Islet of Langerhans (tissue), 1 donor: ENCODE data around the gene FGF4.
"Not testable (repeated sequence)": the region's sequence is repeated elsewhere in the genome, so short reads cannot be mapped to it uniquely, and the experiment has no call there.

ENCODE experiments used
- FAIRE-seq: peaks from one replicate; lab custom pipeline; 2011; peaks lifted over from hg19 to GRCh38; lab: Jason Lieb, UNC

The FGF4 gene

DNA sequence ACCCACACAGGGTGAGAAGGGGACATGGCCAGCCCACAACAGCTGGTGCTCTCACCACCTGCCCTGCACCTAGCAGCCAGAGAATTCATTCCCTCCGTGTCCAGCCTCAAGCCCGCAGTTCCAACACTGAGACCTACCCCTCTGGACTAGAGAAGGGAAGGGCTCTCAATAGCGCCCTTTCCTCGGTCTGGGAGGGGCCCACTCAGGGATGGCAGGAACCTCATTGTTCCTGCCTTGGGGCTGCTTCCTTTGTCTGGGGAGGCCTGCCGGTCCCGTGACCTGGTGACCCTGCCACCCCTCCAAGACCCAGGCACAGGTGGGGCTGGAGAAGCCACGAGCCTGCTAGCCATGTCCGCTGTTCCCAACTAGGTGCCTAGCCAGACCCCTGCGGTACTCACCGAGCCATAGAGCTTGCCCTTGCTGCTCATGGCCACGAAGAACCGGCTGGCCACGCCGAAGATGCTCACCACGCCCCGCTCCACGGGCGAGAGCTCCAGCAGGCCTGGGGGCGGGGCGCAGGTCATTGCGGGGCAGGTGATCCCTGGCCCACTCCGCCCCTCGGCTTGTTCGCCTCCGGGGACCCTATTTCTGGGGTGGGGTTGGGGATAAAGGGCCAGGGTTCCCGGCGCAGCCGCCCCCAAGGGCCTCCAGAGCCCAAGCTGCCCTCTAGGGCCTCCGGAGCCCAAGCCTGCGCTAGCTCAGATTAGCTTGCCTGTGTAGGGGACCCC is 1.4 kb downstream of the FGF4 start:
- FAIRE-seq: no peak

DNA sequence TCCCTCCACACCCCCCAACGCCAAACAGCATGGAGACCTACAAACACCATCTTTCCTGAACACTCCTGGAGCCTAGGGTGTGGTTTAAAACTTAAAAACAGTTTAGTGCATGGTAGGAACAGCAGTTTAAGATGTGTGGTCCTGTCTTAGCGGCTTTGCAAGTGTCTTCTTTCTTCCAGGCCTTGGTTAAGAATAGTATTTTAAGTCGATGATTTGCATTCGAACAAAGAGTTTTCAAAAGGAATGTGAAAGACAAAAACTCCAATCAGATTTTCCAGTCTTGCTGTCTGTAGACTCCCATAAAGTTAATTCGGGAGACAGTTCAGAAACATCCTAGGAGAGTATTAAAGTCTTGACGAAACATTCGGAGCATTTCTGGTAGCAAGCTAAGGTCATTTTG is 3.7 kb downstream of the FGF4 start:
- FAIRE-seq: no peak

DNA sequence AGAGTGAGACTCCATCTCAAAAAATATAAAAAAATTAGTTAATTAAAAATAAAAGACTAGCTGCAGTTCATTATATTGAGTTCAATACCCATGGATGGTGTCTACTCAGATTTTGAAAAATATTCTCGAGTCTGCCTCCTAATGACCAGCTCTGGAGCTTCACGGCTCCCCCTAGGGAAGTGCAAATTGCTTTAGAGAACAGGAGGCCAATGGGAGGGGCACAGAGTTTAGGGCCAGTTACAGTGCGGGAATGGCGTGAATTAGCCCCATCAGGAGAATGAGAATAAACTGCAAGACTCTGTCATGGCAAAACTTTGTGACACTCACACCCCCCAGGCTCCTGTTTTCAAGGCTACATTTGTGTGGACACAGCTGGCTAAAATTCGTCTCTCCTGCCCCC is 4.6 kb downstream of the FGF4 start:
- no peak for FAIRE-seq

DNA sequence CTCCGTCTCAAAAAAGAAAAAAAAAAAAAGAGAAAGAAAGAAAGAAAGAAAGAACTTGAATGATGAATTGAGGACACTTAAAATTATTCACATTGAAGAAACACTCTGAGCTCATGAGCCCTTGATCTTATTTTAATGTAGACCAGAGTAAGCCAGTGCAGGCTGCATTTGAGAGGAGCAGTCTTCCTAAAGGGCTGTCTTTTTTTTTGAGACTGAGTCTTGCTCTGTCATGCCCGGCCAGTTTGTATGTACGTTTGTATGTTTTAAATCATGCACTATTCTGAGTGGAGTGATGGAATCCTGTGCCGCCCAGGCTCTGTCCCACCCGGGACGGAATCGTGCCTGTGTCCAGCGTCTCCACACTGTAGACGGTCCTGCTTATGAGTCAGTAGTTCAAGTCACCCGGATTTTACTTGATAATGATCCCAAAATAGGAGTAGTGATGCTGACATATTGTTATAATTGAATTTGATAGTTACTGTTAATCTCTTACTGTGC is 9.6 kb downstream of the FGF4 start:
- FAIRE-seq: no peak

DNA sequence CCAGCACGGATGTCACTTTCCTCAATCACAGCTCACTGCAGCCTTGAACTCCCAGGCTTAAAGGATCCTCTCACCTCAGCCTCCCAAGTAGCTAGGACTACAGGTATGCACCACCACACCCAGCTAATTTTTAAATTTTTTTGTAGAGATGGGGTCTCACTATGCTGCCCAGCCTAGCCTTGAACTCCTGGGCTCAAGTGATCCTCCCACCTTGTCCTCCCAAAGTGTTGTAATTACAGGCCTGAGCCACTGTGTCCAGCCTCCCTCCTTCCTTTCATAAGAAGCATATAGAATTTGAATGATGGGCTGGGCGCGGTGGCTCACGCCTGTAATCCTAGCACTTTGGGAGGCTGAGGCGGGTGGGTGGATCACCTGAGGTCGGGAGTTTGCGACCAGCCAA is 10.2 kb downstream of the FGF4 start:
- FAIRE-seq: not testable (repeated sequence)

DNA sequence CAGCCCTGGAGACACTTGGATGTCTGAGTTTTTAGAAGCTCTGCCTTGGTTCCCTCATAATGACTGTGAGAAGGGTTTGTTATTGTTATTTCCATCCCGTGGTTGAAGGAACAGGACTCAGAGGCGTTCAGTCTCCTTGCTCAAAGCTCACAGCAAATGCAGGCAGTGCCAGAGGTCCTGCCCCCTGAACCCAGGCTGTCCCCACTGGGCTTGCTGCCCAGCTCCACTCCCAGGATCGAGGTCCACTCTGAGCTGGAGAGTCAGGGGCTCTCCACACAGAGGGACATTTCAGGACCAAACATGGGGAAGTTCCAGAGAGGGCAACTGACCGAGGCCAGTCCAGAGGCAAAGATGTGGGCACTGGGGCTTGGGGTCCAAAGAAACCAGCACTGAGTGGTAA is 14.8 kb downstream of the FGF4 start:
- no peak for FAIRE-seq

DNA sequence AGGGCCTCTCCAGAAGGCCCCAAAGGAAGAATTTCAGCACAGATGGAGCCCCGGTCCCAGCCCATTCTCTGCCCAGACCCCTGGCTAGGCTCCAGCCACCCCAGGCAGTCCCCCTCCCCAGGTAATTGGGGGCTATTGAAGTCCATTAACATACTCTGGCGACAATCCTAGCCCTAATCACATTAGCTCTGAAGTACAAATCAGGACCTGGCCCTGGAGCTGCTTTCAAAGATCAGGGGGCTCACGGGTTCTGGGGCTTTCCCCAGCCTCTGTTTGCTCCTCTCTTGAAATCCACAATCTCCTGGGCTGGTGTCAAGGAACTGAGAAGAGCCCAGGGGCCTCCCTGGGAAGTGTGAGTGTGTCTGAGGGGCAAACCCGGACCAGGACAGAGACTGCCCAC is 22.3 kb downstream of the FGF4 start:
- no peak for FAIRE-seq

DNA sequence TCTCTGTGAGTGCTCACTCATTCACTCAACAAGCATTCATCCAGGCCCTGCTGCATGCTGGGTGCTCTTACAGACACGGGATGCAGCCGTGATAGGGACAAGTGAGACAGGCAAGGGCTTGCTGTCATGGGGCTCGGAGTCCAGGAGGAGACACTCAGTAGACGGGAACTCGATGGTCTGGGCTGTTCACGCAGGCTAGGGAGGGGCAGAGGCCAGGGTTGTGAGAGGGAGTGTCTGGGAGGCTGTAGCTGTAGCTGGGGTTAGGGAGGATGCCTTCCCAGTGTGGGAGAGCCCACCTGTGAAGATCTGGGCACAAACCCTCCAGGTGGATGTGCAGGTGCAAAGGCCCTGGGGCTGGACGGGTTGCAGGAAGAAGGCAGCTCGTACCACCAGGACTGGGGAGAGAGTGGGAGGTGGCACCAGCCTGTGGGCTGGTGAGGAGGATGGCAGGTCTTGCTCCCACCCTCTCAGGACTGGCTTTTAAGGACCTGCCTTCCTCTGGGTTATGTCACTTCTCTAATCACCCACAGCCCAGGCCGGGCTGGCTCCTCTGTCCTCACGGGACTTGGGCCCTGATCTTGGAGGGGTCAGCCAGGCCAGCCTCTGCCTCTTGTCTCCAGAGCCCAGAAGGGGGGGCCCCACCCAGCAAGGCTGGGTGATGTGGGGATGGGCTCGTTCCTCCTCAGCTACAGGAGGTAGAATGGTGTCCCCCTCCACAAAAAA is 24.1 kb downstream of the FGF4 start:
- FAIRE-seq: no peak

DNA sequence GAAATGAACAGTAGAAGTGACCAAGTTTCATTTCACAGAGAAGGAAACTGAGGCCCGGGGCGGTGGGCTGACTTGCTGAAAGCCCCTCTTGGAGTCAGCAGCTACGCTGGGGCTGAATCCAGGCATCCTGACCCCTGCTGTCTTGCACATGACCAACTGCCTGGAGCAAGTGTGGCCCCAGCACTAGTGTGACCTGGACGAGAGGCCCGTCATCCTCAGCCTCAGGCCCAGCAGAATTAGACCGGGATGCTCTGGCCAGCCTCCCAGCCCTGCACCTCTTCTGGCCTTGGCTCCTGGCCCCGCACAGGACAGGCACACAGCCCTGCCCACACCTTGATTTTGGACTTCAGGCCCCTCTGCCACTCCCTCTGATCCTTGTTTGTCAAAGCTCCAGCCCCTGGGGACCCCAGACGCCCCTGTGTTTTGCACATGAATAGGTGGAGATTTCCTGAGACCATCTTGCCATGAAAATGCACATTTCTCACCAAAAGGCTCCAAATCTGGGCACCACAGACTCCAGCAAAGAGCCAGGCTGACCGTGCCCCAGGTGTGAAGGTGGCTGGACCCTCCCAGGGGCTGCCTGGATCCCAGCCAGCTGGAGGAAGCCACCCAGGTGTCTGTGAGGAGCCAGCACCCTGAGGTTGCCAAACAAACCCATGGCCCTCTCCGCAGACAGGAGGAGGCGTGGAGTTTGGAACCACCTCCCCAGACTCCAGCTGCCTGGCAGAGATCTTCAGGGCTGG is 24.9 kb downstream of the FGF4 start:
- no peak for FAIRE-seq

DNA sequence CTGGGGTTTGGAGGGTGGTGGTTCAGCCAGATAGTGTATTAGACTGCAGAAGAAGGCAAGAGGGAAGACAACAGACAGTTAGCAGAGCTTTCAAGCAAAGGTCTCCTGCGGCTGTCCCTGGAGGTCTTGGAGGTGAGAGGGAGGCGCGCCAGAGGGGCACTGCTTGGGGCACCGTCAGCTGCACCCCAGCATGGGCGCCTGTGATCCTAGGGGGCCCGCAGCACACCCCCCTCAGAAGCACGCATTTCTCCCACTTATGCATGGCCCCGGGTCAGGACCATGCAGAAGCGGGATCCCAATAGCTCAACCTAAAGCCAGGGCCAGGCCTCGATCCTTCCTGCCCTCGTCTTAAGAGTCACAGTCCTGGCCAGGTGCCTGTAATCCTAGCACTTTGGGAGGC is 26.5 kb downstream of the FGF4 start:
- FAIRE-seq: no peak

DNA sequence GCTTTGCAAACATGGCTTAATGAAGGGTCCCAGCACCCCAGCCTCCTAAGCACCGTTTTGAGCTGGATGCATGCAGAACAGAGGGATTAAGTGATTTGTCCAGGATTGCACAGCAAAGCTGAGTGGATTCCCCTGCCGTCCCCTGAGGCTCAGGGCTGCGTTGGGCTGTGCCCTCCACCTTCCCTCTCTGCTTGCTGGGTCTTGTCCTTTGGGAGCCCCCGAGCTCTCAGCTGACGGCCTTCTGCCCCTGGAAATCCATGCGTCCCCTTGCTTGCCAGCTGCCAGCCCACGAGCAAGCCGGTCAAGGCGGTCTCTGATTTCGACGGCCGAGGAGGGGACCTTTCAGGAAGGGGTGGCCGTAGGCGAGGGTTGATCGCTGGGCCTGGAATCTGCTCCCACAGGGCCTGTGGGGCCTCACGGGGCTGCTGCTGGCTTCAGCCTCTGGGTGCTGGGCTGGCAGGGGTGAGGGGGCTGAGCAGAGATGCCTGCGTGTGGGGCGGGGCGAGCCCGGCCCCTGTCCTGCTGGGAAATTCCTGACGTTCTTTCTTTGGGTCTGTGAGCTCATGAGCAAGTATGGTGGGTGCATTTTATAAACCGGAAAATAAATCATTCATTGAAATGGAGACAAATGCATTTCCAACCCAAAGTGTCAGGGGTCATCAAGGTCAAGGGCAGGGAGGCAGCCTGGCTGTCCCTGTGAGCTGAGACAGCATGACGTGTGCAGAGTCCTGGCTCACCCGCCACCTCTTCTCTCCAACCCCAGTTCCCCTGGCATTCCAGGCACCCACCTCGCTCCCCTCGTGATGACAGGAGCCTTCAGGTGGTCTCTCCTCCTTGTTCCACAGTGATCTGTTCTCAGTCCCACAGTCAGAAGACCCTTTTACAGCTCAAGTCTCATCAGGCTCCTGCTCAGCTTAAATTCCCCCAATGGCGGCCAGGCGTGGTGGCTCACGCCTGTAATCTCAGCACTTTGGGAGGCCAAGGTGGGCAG is 28.1 kb downstream of the FGF4 start:
- FAIRE-seq: no peak

DNA sequence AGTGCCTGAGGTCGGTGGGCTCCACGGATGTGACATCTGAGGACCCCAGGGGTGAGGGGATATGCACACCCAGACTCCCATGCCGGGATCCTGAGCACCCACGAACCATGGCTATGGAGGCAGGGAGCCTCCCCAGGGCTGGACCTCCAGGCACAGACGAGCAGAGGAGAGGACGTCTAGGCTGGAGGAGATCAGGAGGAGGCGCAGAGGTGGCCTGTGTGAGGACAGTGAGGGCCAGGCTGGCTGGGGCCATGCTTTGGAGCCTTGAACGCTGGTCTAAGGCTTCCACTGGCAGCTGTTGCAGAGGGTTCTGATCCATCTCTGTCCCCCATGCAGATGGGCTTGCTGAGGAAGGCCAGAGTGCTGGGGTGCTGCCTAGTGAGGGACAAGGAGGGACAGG is 29.0 kb downstream of the FGF4 start:
- FAIRE-seq: no peak

DNA sequence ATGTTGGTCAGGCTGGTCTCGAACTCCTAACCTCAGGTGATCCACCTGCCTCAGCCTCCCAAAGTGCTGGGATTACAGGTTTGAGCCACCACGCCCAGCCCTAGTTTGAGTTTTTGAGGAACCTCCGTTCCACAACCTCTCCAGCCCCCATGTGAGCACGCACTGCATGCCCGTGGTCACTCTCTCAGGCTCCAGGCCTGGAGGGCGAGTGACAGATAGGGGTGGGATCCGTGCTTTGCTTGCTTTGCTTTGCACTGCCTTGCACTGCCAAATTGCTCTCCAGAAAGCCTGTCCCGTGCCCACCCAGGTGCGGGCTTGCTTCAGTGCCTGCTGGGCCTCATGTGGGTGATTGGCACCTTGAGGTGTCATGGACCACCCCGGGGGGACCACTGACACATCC is 29.9 kb downstream of the FGF4 start:
- FAIRE-seq: no peak

DNA sequence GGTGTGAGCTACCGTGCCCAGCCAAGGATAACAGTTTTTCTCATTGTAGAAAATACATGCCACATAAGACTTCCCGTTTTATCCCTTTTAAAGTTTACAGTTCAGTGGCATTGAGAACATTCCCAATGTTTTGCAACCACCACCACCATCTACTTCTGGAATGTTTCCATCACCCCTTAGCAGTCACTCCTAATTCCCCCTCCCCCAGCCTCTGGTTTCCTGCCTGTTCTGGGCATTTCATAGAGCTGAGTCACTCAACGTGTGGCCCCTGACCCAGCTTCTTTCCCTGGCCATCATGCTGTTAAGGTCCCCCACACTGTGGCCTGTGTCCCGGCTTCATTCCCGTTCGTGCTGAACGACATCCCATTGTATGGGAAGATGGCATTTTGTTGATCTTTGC is 30.7 kb downstream of the FGF4 start:
- FAIRE-seq: no peak

DNA sequence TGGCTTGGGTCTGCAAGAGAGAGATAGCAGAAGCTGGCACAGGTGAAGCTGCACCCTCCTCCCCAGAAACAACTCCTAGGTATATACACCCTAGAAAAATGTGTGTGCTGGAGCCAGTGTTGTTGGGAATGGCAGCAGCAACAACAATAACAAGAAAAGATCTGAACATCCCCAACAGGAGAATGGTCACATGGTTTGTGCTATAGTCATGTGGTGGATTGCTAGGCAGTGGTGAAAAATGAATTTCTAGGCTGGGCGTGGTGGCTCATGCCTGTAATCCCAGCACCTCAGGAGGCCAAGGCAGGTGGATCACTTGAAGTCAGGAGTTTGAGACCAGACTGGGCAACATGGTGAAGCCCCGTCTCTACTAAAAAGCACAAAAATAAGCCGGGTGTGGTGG is 40.3 kb downstream of the FGF4 start:
- no peak for FAIRE-seq

DNA sequence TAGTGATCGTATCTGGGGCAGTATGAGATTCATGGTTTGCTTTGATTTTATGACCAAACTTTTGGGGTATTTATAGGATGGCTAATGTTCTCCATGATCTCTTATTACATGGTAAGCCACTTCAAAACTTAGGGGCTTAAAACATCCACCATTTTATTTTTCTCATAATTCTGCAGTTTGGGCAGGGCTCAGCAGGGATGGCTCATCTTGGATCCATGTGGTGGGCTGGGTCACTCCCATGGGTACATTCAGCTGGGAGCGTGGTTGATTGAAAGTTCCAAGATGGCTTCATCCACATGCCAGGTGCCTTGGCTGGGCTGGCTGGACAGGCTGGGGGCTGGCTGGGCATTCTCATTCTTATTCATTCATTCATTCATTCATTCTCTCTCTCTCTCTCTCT is 40.8 kb downstream of the FGF4 start:
- FAIRE-seq: no peak

DNA sequence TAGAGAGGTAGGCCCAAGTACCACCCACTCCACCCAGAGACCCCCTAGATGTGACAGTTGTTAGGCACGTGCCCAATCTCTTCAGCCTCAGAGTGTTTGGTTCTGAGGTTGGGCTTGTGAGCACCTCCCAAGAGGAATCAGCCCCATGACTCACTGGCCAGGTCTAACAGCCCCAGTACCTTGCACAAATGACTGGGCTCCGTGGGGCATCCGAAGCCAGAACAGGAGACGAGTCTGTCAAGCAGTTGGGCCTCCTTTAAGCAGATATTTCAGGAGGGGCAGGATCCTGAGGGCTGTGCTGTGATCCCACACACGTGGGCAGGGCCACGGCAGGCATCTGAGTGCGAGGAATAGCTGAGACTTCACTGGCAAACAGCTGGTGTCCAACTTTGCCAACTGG is 42.2 kb downstream of the FGF4 start:
- FAIRE-seq: no peak

DNA sequence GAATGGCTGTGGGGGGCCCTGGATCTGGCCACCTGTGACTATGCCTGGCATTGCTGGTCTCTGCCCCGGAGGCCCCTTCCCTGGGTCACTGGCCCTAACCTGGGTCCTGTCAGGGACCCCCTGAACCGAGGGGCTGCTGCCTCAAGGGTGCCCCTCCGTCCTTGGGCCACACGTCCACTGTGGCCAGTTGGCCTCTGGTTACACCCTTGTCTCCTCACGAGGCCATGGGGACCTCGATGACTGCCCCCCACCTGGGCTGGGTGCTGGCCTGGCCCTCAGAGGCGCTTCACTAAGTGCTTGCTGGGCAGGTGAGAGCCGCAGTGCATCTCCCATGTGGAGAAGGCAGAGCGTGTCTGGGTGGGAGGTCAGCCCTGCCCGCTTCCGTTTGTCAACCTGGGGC is 44.0 kb downstream of the FGF4 start:
- no peak for FAIRE-seq

DNA sequence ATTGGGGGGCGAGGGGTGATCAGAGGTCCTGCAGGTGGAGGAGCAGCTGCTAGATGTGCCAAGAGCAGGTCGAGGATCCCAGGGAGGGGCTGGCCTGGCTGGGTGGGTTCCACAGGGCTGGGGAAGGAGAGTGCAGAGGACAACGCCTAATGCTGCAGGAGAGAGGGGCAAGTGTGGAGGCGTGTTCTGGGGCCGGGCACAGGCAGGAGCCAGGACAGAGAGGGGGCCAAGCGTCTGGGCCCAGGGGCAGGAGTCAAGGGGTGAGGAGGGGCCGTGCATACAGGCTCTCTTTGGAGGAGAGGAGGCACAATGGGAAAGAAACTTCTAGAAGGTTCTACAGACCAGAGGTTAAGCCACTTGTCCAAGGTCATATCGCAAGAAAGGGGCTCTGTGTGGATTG is 44.6 kb downstream of the FGF4 start:
- FAIRE-seq: no peak

DNA sequence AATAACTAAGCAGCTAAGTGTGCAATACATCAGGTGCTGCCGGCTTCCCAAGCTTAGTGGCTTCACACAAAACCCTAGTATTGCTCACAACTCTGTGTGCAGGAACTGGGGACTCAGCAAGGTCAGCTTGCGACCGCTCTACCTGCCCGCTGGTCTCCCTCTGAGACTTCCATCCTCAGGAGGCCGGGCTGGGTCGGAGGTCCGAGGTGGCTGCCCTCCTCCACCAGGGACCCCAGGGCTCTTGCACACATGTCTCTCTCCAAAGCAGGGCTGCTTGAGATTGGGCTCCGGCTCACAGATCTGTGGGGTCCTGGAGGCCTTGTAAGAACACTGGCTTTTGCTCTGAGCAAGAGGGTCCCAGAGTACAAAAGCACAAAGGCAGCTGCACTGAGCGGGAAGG is 45.9 kb downstream of the FGF4 start:
- no peak for FAIRE-seq

DNA sequence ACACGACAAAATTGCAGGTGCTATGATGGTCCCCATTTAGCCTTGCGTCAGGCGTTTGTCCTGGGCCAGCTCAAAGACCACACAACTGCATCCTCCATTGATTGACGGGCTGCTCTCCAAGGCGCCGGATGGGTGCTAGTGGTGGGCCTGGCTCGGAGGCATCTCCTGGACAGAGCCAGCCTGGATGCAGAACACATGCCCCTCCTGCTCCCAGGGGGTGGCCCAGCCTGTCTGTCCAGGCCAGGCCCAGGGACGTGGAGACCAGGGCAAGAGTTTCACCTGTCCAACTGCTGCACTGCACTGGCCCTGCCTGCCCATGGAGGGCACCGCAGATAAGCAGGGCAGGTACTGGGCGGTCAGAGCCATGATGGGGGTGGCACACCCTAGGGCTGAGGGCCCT is 47.9 kb downstream of the FGF4 start:
- no peak for FAIRE-seq

DNA sequence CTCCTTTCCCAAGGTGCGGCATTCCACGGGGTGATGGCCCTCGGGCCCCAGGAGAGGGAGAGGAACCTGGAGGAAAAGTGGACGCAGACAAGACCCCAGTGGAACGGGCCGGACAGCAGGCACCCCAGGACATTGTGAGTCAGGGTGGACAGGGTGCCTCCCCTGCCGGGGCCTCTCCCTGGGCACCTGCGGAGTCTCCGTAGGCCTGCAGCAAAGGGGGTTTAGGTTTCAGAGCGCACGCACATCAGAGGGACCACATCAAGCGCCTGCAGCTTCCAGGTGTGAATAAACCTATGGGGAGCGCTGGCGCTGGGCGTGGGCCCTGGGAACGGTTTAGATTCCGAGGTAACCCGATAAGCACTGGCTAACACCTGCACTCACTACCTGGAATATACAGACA is 48.7 kb downstream of the FGF4 start:
- no peak for FAIRE-seq
